GM12874 (cell line): ENCODE results near the gene AVEN.

Source experiments
- TF ChIP-seq, protein P1 (sequence below): IDR thresholded peaks from 2 replicates; pipeline ENCODE4 v1.5.1; 2011; ENCODE audit warnings: low read depth, mild to moderate bottlenecking, control low read depth, low read length, moderate library complexity; ENCODE audit not compliant: insufficient read depth

The AVEN gene

DNA sequence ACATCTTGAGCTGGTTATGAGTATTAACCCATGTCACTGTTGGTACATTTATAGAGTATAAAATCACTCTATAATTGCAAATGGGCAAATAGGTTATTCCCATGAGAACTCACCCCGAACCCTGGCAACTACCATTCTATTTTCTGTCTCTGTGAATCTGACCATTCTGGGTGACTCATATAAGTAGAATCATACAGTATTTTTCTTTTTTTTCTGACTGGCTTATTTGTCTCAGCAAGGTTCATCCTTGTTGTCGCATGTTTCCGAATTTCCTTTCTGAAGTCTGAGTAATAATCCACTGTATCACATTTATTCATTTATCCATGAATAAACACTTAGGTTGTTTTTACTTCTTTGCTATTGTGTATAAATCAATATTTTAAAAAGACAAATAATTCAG, 130.6 kb downstream of the AVEN start:
- TF ChIP-seq, protein P1, sequence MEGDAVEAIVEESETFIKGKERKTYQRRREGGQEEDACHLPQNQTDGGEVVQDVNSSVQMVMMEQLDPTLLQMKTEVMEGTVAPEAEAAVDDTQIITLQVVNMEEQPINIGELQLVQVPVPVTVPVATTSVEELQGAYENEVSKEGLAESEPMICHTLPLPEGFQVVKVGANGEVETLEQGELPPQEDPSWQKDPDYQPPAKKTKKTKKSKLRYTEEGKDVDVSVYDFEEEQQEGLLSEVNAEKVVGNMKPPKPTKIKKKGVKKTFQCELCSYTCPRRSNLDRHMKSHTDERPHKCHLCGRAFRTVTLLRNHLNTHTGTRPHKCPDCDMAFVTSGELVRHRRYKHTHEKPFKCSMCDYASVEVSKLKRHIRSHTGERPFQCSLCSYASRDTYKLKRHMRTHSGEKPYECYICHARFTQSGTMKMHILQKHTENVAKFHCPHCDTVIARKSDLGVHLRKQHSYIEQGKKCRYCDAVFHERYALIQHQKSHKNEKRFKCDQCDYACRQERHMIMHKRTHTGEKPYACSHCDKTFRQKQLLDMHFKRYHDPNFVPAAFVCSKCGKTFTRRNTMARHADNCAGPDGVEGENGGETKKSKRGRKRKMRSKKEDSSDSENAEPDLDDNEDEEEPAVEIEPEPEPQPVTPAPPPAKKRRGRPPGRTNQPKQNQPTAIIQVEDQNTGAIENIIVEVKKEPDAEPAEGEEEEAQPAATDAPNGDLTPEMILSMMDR = no peak

DNA sequence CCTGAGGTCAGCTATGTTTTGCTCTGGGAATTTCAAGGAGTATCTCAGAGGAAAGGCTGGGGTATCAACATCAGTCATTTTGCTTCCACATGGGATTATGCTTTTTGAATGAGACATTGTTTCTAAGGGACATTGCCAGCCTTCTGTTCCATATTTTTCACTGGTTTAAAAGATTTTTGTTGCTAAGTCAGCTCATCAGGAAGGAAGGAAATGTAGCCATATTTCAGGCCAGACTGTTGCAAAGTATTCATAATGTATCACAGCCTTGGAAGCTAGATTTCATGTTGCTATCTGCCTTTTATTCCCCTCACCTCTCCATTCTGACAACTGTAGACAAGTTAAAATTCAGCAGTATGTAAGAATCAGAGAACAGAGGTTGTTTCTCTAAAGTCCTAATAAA, 131.7 kb downstream of the AVEN start:
- TF ChIP-seq, protein P1 = no peak

DNA sequence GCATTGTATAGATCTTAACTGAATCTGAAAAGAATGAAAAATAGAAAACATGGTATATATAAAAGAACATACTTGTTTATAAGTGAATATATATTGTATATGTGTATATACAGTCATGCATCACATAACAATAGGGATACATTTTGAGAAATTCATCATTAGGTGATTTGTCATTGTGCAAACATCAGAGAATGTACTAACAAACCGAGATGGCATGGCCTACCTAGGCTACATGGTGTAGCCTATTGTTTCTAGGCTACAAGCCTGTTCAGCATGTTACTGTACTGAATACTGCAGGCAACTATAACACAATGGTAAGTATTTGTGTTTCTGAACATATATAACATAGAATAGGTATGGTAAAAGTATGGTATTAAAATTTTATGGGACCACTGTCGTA, 135.3 kb downstream of the AVEN start:
- TF ChIP-seq, protein P1 = no peak

DNA sequence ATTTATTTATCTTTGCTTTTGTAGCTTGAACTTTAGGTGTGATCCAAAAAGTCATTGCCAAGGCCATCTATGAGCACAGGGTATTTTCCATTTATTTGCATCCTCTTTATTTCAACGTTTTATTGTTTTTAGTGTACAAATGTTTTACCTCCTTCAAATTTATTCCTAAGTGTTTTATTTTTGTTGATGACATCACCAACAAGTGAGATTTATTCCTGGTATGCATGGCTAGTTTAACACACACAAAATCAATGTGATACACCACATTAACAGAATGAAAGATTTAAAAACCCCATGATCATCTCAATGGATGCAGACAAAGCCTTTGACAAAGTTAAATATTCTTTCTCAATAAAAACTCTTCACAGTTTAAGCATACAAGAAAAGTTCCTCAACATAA, 137.0 kb downstream of the AVEN start:
- TF ChIP-seq, protein P1 = no peak

DNA sequence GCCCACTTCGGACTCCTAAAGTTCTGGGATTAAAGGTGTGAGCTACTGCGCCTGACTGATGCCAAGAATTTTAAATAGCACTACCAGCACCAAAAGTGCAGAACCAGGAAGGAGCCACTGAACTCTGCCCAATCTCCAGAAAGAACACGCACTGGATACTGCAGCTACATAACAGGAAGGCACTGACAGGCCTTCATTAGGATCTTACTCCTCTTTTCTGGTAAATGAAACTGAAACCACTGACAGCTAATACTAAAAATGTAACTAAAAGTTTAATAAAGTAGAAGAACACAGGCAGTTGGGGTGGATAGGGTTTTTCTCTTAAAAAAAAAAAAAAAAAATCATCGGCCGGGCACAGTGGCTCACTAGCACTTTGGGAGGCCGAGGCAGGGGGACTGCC, 144.8 kb downstream of the AVEN start:
- TF ChIP-seq, protein P1 = no peak

DNA sequence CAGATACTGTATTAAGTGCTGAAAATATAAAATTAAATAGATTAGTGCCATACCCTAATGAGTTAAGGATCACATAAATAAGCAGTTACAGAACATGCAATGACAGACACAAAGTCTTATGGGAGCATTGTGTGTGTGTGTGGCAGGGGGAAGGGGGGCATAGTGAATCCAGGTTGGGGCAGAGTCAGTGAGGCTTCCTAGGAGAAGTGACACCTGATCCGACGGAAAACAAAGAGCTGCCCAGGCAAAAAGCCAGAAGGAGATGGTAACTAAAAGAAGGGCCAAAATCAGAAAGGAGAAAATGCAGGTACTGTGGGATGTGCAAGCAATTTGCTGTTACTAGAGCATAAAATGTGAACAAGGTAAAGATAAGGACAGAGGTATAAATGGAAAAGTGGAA, 150.8 kb downstream of the AVEN start:
- TF ChIP-seq, protein P1 = no peak

DNA sequence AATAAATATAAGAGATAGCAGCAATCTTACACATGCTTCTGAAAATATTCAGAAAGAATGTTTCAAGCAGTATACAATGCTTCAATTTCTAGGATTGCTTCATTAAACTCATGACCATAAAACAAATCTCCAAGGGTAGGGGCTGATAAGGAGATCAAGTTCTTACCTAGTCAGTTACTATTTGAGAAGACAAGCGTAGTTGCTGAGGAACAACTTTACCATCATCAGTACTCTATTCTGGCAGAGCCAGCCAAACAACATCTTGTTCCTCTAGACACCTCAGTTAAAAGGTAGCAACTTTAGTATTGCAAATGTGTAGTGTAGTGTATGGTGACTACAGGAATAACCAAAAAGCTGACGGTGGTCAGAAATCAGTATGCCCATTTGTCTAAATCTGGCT, 156.1 kb downstream of the AVEN start:
- TF ChIP-seq, protein P1 = no peak

DNA sequence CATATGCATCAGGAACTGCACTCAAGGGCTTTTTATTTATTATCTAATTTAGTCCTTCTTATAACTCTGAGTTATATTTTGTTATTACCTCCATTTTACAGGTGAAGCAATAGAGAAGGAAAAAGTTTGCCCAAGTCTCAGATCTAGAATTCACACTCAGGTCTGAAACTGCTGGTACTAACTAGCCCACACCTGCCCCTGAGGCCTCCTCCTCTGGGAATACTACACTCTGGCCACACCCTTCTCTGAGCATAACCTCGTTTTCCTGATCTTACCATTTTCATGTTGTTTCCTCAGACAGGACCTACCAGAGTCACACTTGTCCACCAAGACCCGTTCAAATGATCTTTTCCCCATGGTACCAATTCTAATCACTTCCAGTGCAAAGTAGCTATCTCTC, 164.8 kb downstream of the AVEN start:
- TF ChIP-seq, protein P1 = no peak
